Liver (tissue), 3 donors: ENCODE results near the gene ZNF292.

Source experiments
- CTCF ChIP-seq: fragments of 150-350 bp; IDR thresholded peaks from 2 replicates; pipeline ENCODE4 v1.5.1; 2017; ENCODE audit warnings: improper control_type of control experiment, low read depth, low read length; ENCODE audit not compliant: missing input control
- FOXA1 ChIP-seq: IDR thresholded peaks from 2 replicates; pipeline ENCODE4 v1.6.1; 2016; ENCODE audit warnings: antibody characterized with exemption
- JUND ChIP-seq, 2 donors: IDR thresholded peaks; 2 replicates each; pipeline ENCODE4 v1.6.1; 2016; ENCODE audit warnings: antibody characterized with exemption in 2 of 2
- MAX ChIP-seq: IDR thresholded peaks from 2 replicates; pipeline ENCODE4 v1.6.1; 2016; ENCODE audit warnings: antibody characterized with exemption
- NR2F2 ChIP-seq: IDR thresholded peaks from 2 replicates; pipeline ENCODE4 v1.6.1; 2016; ENCODE audit warnings: antibody characterized with exemption
- TAF1 ChIP-seq: conservative IDR thresholded peaks from 2 replicates; pipeline ENCODE4 v1.6.1; 2016; ENCODE audit warnings: antibody characterized with exemption, mild to moderate bottlenecking
- TF ChIP-seq, protein P1 (sequence below): IDR thresholded peaks from 2 replicates; pipeline ENCODE4 v1.6.1; 2016; ENCODE audit warnings: antibody characterized with exemption, mild to moderate bottlenecking
- donor health status: healthy.
- donor health status: healthy.

- no peak for TF ChIP-seq CTCF
- TF ChIP-seq, protein P1, sequence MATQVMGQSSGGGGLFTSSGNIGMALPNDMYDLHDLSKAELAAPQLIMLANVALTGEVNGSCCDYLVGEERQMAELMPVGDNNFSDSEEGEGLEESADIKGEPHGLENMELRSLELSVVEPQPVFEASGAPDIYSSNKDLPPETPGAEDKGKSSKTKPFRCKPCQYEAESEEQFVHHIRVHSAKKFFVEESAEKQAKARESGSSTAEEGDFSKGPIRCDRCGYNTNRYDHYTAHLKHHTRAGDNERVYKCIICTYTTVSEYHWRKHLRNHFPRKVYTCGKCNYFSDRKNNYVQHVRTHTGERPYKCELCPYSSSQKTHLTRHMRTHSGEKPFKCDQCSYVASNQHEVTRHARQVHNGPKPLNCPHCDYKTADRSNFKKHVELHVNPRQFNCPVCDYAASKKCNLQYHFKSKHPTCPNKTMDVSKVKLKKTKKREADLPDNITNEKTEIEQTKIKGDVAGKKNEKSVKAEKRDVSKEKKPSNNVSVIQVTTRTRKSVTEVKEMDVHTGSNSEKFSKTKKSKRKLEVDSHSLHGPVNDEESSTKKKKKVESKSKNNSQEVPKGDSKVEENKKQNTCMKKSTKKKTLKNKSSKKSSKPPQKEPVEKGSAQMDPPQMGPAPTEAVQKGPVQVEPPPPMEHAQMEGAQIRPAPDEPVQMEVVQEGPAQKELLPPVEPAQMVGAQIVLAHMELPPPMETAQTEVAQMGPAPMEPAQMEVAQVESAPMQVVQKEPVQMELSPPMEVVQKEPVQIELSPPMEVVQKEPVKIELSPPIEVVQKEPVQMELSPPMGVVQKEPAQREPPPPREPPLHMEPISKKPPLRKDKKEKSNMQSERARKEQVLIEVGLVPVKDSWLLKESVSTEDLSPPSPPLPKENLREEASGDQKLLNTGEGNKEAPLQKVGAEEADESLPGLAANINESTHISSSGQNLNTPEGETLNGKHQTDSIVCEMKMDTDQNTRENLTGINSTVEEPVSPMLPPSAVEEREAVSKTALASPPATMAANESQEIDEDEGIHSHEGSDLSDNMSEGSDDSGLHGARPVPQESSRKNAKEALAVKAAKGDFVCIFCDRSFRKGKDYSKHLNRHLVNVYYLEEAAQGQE, result no peak
- no peak for TF ChIP-seq JUND (IDR thresholded peaks at IDR 0.05)
- TF ChIP-seq FOXA1, result no peak
- no peak for TF ChIP-seq MAX
- no peak for TF ChIP-seq TAF1
- TF ChIP-seq NR2F2, result no peak
Measured at GRCh38 chr6:87222676-87223075, 67.3 kb downstream of the ZNF292 start.
